Upper lobe of right lung (tissue), 1 donor: Measurements from ENCODE around the gene EXOC4. TPM values are rescaled to one million over a fixed set of nuclear protein-coding genes. Genes with fewer than 3 reads are reported as not detected.
A peak's percentile ranks its signal among the peaks of the same experiment; 100 is the strongest.

Experiments
- ATAC-seq: fragments of 200-7000 bp; cut with Tn5 transposase; one replicate; pipeline ENCODE4 v1.9.1; 2020; ENCODE audit warnings: mild to moderate bottlenecking, moderate library complexity
- DNase-seq: peaks from one replicate; pipeline ENCODE4 v3.0.0-alpha.2; 2020
- H3K27ac ChIP-seq: fragments of 200-600 bp; one replicate; pipeline ENCODE4 v1.8.0; 2022
- H3K27me3 ChIP-seq: fragments of 200-600 bp; one replicate; pipeline ENCODE4 v1.8.0; 2022; ENCODE audit warnings: mild to moderate bottlenecking
- H3K36me3 ChIP-seq: fragments of 200-600 bp; one replicate; pipeline ENCODE4 v1.8.0; 2022
- H3K4me1 ChIP-seq: fragments of 200-600 bp; one replicate; pipeline ENCODE4 v1.8.0; 2022
- H3K4me3 ChIP-seq: fragments of 200-600 bp; one replicate; pipeline ENCODE4 v1.8.0; 2022; ENCODE audit warnings: mild to moderate bottlenecking
- H3K9me3 ChIP-seq: fragments of 200-600 bp; one replicate; pipeline ENCODE4 v1.8.0; 2022
- intact Hi-C: fragments of 100-400 bp; cut with DNase I; formaldehyde crosslinking; loops from one replicate; pipeline ENCODE4 v1.11.0; 2022
- total RNA-seq: library from RNA; stranded (reverse); fragmentation: NEBNext Ultra II Directional; extraction: Animal tissue kit (Norgen Biotek cat#: 25700); gene quantifications from one replicate; pipeline ENCODE4 v1.2.1, GENCODE V29; 2021
- TF ChIP-seq, protein P1 (sequence below): fragments of 200-600 bp; IDR thresholded peaks from one replicate; pipeline ENCODE4 v1.8.0; 2022; ENCODE audit warnings: antibody characterized with exemption
- donor health status: DM: no; HTN: yes; CAD: no; lungs with severe emphysema.

Gene EXOC4
- total RNA-seq, 1 donor from 2014 or later = 73.5 TPM

DNA sequence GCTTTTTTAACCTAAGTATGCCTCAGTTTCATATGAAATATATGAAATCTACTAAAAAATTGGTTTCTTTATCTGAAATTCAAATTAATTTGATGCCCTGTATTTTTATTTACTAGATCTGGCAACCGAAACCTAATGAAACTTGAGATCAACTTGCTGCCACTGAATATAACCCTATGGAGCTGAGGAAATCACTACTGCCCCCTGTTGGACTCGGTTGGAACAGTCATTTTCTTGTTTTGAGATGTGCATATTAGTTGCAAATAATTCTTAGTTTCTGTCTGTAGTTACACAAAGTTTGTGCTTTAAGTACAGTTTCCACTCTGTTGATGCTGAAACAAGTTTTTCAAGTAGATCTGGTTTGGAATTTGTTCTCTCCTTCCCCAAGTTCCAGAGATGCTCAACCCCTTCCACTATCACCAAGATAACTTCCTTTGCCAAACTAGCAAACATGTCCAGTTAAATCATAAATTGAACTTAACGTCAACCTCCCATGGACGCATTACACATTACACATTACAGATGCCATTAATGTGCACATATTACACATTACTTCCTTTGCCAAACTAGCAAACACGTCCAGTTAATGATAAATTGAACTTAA lies 22.2 kb upstream of the EXOC4 start:
- no peaks in the 10 kb centered on the region for H3K27me3 ChIP-seq
- ATAC-seq = peak; percentile 75
- TF ChIP-seq, protein P1, sequence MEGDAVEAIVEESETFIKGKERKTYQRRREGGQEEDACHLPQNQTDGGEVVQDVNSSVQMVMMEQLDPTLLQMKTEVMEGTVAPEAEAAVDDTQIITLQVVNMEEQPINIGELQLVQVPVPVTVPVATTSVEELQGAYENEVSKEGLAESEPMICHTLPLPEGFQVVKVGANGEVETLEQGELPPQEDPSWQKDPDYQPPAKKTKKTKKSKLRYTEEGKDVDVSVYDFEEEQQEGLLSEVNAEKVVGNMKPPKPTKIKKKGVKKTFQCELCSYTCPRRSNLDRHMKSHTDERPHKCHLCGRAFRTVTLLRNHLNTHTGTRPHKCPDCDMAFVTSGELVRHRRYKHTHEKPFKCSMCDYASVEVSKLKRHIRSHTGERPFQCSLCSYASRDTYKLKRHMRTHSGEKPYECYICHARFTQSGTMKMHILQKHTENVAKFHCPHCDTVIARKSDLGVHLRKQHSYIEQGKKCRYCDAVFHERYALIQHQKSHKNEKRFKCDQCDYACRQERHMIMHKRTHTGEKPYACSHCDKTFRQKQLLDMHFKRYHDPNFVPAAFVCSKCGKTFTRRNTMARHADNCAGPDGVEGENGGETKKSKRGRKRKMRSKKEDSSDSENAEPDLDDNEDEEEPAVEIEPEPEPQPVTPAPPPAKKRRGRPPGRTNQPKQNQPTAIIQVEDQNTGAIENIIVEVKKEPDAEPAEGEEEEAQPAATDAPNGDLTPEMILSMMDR = peak; percentile 80

DNA sequence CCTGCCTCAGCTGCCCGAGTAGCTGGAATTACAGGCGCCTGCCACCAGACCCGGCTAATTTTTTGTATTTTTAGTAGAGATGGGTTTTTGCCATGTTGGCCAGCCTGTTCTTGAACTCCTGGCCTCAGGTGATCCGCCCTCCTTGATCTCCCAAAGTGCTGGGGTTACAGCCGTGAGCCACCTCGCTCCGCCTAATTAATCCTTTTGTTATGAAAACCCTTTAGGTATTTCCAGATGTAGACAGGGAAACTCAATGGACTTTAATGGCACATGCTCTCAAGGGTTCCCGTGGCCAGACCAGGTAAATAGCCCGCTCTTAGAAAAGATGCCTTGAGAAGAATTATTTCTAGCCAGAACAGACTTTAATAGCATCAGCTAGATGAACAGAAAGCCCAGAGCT lies 19.7 kb upstream of the EXOC4 start:
- TF ChIP-seq, protein P1 = no peak
- no peaks in the 10 kb centered on the region for H3K9me3 ChIP-seq
- H3K4me3 ChIP-seq = no peak overlapping the region
- H3K27ac ChIP-seq = no peak overlapping the region
- H3K36me3 ChIP-seq = no peaks in the 10 kb centered on the region
- H3K27me3 ChIP-seq = no peaks in the 10 kb centered on the region
- ATAC-seq (no peak), DNase-seq (no peak)
- intact Hi-C loops = no loop called here
- H3K4me1 ChIP-seq = no peaks in the 10 kb centered on the region

More for the DNA sequence above, 22.2 kb upstream of the EXOC4 start:
- Histone ChIP-seq H3K4me3 (no peak overlapping the region), H3K9me3 (no peaks in the 10 kb centered on the region), H3K27ac (no peak overlapping the region), H3K36me3 (no peaks in the 10 kb centered on the region), H3K4me1 (no peaks in the 10 kb centered on the region)
- no peak for DNase-seq
- intact Hi-C loops = no loop called here

DNA sequence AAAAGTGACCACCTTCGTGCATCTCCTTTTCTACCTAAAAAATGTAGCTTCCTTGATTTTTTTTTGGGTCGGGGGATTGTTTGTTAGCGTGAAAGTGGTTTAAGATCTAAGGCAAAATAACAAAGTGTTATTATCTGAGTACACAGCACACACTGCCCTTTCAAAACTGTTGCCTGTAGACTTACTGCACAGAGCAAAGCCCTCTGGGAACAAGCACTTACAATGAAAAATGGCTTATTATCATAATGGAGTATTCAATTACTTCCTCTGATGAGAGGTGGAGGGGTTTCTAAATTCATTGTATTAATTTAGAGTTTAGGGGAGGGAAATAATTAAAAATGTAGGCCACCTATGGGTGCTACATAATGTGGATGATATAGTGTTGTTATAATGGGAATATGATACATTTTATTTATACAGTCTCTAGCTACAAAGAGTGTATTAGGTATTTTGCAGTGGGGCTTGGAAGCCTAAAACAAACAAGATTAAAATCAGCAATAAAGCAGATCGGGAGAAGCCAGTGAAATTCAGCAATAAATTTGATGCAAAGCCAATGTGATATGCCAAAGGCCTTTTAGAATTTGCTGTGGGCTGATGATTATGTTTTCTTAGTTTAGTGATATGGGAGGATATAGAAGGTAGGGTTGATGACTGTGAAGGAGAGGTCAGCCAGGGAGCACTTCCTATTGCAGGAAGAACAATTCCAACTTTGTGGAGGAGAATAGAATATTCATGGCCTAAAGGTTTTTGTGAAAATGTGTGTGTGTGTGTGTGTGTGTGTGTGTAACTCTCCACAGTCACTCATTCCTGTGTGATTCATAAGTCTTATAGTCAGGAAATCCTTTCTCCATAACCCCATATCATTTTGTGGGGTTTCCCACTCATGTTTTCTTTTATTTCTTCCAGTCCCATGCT lies 17.7 kb upstream of the EXOC4 start:
- intact Hi-C loops = no loop called here

DNA sequence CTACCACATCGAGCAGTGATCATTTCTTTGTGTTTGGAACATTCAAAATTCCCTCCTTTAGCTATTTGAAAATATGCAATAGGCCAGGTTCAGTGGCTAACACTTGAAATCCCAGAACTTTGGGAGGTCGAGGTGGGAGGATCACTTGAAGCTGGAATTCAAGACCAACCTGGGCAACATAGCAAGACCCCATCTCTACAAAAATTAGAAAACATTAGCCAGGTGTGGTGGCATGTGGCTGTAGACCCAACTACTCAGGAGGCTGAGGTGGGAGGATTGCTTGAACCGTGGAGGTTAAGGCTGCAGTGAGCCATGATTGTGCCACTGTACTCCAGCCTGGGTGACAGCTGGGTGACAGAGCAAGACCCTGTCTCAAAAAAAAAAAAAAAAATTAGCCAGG lies 15.3 kb upstream of the EXOC4 start:
- no peak for ATAC-seq
- no peaks in the 10 kb centered on the region for H3K36me3 ChIP-seq
- H3K4me3 ChIP-seq = no peak overlapping the region
- no peaks in the 10 kb centered on the region for H3K27me3 ChIP-seq
- no peak overlapping the region for H3K27ac ChIP-seq
- intact Hi-C loops = no loop called here
- H3K9me3 ChIP-seq = no peaks in the 10 kb centered on the region
- H3K4me1 ChIP-seq = no peaks in the 10 kb centered on the region
- TF ChIP-seq, protein P1 = no peak
- DNase-seq = no peak

More for the DNA sequence above, 17.7 kb upstream of the EXOC4 start:
- DNase-seq = no peak
- TF ChIP-seq, protein P1 = no peak
- no peak for ATAC-seq
- no peak overlapping the region for H3K27ac ChIP-seq
- H3K4me1 ChIP-seq = no peaks in the 10 kb centered on the region
- no peaks in the 10 kb centered on the region for H3K36me3 ChIP-seq
- H3K4me3 ChIP-seq = no peak overlapping the region
- no peaks in the 10 kb centered on the region for H3K27me3 ChIP-seq
- H3K9me3 ChIP-seq = no peaks in the 10 kb centered on the region

DNA sequence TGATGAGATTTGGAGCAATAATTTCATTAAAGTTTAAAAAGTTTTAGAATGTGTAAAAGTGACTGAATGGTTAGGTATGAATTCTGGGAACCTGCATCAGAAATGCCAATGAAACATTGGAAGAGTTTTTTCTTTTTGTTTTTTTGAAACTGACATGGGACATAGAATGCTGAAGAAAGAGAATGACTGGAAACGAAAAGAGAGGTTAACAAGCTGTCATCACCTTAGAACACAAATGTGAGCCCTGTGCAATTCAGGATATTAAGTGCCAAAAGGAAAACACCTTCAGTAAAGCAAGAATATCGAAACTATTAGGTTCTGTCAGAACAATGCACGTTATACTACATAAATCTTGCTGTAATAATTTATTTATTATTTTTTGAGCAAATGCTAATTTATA lies 12.6 kb upstream of the EXOC4 start:
- ATAC-seq = no peak
- TF ChIP-seq, protein P1 = no peak
- Histone ChIP-seq H3K36me3 (no peaks in the 10 kb centered on the region), H3K4me1 (no peaks in the 10 kb centered on the region), H3K27me3 (no peaks in the 10 kb centered on the region), H3K27ac (no peak overlapping the region), H3K4me3 (no peak overlapping the region), H3K9me3 (no peaks in the 10 kb centered on the region)
- intact Hi-C loops = no loop called here
- DNase-seq = no peak
